AG09309 (cell line): ENCODE measurements around the gene ACTR1A.

Experiments
- DNase-seq: peaks from one replicate; pipeline ENCODE4 v3.0.0-alpha.2; 2010; ENCODE audit warnings: low read depth
- H3K4me3 ChIP-seq: 2 replicates; pipeline ENCODE4 v1.5.1; 2011; ENCODE audit warnings: mild to moderate bottlenecking, low read depth, low read length, moderate library complexity; ENCODE audit not compliant: control insufficient read depth
- CTCF ChIP-seq: IDR thresholded peaks from 2 replicates; pipeline ENCODE4 v1.5.1; 2011; ENCODE audit warnings: mild to moderate bottlenecking, low read depth, low read length, inconsistent platforms; ENCODE audit not compliant: insufficient read depth, control insufficient read depth; ENCODE audit errors: missing control alignments

The ACTR1A gene

GRCh38 chr10:102499356-102499755 lies 3.2 kb downstream of the ACTR1A start:
- no peak overlapping the region for H3K4me3 ChIP-seq
- TF ChIP-seq CTCF, result no peak
- DNase-seq, result no peak

GRCh38 chr10:102497545-102497944 lies 5.0 kb downstream of the ACTR1A start:
- no peak overlapping the region for H3K4me3 ChIP-seq
- DNase-seq, result no peak
- no peak for TF ChIP-seq CTCF

GRCh38 chr10:102493771-102494170 lies 8.7 kb downstream of the ACTR1A start:
- no peak overlapping the region for H3K4me3 ChIP-seq
- no peak for TF ChIP-seq CTCF
- DNase-seq, result no peak

- DNase-seq, result no peak
- H3K4me3 ChIP-seq, result no peak overlapping the region
- TF ChIP-seq CTCF, result no peak
Measured at GRCh38 chr10:102492983-102493382, 9.5 kb downstream of the ACTR1A start.

- DNase-seq, result no peak
- no peak for TF ChIP-seq CTCF
- H3K4me3 ChIP-seq, result no peak overlapping the region
Measured at GRCh38 chr10:102492344-102492939, 10.1 kb downstream of the ACTR1A start.

GRCh38 chr10:102491136-102491535 lies 11.4 kb downstream of the ACTR1A start:
- H3K4me3 ChIP-seq, result no peak overlapping the region
- no peak for DNase-seq
- TF ChIP-seq CTCF, result no peak
